Measurements from ENCODE around the gene LMNA.
"Not testable (repeated sequence)": the region's sequence is repeated elsewhere in the genome, so short reads cannot be mapped to it uniquely, and the experiment has no call there.

Gene LMNA

GRCh38 chr1:156114101-156114918 is at the start of gene LMNA:
TSS of gene LMNA (plus strand) at chr1:156114711. CDS start at chr1:156114919, 208 bp downstream.
- peak; percentile 61; the same call in 1 of the 2 replicates for TF ChIP-seq JUND (IDR thresholded peaks at IDR 0.05; ENCODE audit: low read depth)
- peak; percentile 87 to 94 for DNase-seq (ENCODE audit: low read depth in 1 of 2, low spot score in 1 of 2)
- in situ Hi-C loops (cut with HindIII; ENCODE audit: low pct_unique_long_range_greater_than_20kb, low sequenced_read_pairs): no loop called here

GRCh38 chr1:156065212-156065611 is 49.3 kb upstream of the LMNA start:
- no peak for TF ChIP-seq JUND (IDR thresholded peaks at IDR 0.05; ENCODE audit: low read depth)
- DNase-seq (ENCODE audit: low read depth in 1 of 2, low spot score in 1 of 2): no peak
- in situ Hi-C loops (cut with HindIII; ENCODE audit: low pct_unique_long_range_greater_than_20kb, low sequenced_read_pairs): no loop called here

DNA sequence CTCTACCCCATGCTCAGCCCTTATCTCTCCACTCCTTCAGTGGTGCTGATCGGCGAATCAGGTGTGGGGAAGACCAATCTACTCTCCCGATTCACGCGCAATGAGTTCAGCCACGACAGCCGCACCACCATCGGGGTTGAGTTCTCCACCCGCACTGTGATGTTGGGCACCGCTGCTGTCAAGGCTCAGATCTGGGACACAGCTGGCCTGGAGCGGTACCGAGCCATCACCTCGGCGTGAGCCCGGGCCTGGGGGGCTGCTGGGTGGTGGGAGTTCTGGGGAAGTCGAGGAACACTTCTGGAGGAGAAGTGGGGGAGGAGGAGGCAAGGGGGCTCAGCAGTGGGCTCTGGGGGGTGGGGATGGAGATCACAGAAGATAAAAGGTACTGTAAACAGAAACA is 48.6 kb upstream of the LMNA start:
- no peak for DNase-seq (ENCODE audit: low read depth in 1 of 2, low spot score in 1 of 2)
- TF ChIP-seq JUND (IDR thresholded peaks at IDR 0.05; ENCODE audit: low read depth): no peak
- in situ Hi-C loops (cut with HindIII; ENCODE audit: low pct_unique_long_range_greater_than_20kb, low sequenced_read_pairs): no loop called here

DNA sequence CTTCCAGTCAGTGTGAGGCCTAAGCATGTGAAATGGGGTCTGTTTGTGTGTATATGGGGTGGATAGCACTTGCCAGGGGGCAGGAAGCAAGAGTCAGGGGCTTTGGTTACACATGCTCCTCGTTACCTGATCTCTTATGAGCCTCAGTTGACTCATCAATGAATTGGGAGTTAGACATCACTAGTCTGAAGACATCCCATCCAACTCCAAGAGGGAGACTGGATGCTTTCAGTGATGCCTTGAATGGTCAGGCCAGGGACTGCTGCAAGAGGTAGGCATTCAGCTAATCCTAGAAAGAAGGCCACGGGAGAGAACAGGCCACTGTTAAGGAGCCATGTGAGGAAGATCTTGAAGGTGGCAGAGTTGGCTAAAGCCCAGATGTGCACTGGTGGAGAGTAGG is 47.2 kb upstream of the LMNA start:
- in situ Hi-C loops (cut with HindIII; ENCODE audit: low pct_unique_long_range_greater_than_20kb, low sequenced_read_pairs): no loop called here
- DNase-seq (ENCODE audit: low read depth in 1 of 2, low spot score in 1 of 2): no peak
- no peak for TF ChIP-seq JUND (IDR thresholded peaks at IDR 0.05; ENCODE audit: low read depth)

GRCh38 chr1:156069490-156070455 is 44.7 kb upstream of the LMNA start:
- TF ChIP-seq JUND (IDR thresholded peaks at IDR 0.05; ENCODE audit: low read depth): no peak
- DNase-seq (ENCODE audit: low read depth in 1 of 2, low spot score in 1 of 2): no peak
- in situ Hi-C loops (cut with HindIII; ENCODE audit: low pct_unique_long_range_greater_than_20kb, low sequenced_read_pairs): no loop called here

DNA sequence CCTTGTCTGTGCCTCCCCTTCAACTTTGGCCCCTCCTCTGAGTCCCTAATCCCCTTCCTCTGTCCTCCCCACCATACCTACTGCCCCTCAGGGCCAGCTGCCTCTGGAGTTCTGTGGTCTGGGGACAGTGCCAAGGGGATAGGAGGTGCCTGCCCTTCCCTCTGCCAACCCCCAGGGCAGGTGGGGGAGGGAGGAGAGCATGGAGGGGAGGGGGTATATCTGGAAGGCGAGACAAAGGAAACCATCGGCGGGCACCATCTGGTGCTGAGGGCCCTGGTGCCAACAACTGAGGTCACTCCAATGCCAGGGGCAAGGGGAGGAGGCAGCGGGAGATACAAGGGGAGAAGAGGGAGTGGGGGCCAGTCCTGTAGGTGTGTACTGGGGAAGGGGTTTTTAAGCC is 44.0 kb upstream of the LMNA start:
- in situ Hi-C loops (cut with HindIII; ENCODE audit: low pct_unique_long_range_greater_than_20kb, low sequenced_read_pairs): no loop called here
- TF ChIP-seq JUND (IDR thresholded peaks at IDR 0.05; ENCODE audit: low read depth): no peak
- no peak for DNase-seq (ENCODE audit: low read depth in 1 of 2, low spot score in 1 of 2)

DNA sequence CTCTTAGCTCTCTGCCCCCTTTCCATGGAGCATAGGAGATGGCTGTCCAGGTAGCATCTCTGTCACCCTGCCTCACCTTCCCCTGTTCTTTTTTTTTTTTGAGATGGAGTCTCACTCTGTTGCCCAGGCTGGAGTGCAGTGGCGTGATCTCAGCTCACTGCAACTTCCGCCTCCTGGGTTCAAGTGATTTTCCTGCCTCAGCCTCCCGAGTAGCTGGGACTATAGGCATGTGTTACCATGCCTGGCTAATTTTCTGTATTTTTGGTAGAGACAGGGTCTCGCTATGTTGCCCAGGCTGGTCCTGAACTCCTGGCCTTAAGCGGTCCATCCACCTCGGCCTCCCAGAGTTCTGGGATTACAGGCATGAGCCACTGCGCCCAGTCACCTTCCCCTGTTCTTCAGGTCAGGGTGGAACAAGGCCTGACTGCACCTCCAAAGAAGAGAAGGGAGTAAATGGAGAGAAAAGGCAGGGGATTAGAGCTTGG is 43.1 kb upstream of the LMNA start:
- in situ Hi-C loops (cut with HindIII; ENCODE audit: low pct_unique_long_range_greater_than_20kb, low sequenced_read_pairs); DNase-seq (ENCODE audit: low read depth in 1 of 2, low spot score in 1 of 2): not testable (repeated sequence)

DNA sequence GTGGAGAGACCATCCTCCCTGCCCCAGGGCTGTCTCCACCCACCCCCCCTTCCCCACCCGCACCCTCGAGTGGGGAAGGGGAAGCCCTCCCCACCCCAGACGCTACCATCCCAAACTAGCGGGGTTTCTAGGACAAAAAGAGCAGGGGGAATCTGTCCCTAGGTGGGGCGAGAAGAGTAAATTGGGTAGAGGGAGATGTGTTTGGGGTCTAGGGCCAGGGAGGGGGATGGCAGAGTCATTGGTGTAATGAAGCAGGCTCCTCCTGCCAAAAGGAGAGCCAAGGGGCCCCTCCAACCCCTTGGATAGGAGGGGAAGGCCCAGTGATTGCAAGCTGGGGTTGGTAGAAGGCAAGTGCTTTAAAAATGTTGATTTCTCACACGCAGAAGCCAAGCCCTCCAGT is 42.3 kb upstream of the LMNA start:
- in situ Hi-C loops (cut with HindIII; ENCODE audit: low pct_unique_long_range_greater_than_20kb, low sequenced_read_pairs): no loop called here
- TF ChIP-seq JUND (IDR thresholded peaks at IDR 0.05; ENCODE audit: low read depth): no peak
- DNase-seq (ENCODE audit: low read depth in 1 of 2, low spot score in 1 of 2): no peak

- in situ Hi-C loops (cut with HindIII; ENCODE audit: low pct_unique_long_range_greater_than_20kb, low sequenced_read_pairs): no loop called here
- TF ChIP-seq JUND (IDR thresholded peaks at IDR 0.05; ENCODE audit: low read depth): no peak
- no peak for DNase-seq (ENCODE audit: low read depth in 1 of 2, low spot score in 1 of 2)
Observed at GRCh38 chr1:156073110-156073687, 41.3 kb upstream of the LMNA start.

- TF ChIP-seq JUND (IDR thresholded peaks at IDR 0.05; ENCODE audit: low read depth): no peak
- DNase-seq (ENCODE audit: low read depth in 1 of 2, low spot score in 1 of 2): no peak
- in situ Hi-C loops (cut with HindIII; ENCODE audit: low pct_unique_long_range_greater_than_20kb, low sequenced_read_pairs): no loop called here
Observed at GRCh38 chr1:156073740-156074139, 40.8 kb upstream of the LMNA start.

DNA sequence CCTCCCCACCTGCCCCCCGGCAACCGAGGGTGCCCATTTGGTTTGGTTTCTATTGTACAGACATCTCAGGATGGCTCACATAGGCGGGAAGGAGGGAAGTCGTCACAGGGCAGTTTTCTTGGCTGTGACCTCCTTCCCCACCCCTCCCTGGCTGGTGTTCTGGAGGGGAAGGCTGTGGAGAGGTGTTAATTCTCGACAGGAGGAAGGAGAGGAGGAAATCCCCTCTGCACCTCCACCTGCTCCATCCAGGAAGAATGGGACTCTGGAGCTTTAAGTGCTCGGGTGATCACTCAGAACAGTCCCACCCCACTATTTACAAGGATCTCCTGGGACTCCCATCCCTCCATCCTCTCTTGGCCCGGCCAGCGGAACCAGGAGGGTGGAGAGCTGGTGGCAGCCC is 39.9 kb upstream of the LMNA start:
- DNase-seq (ENCODE audit: low read depth in 1 of 2, low spot score in 1 of 2): no peak
- no peak for TF ChIP-seq JUND (IDR thresholded peaks at IDR 0.05; ENCODE audit: low read depth)
- in situ Hi-C loops (cut with HindIII; ENCODE audit: low pct_unique_long_range_greater_than_20kb, low sequenced_read_pairs): no loop called here

- TF ChIP-seq JUND (IDR thresholded peaks at IDR 0.05; ENCODE audit: low read depth): no peak
- DNase-seq (ENCODE audit: low read depth in 1 of 2, low spot score in 1 of 2): no peak
- in situ Hi-C loops (cut with HindIII; ENCODE audit: low pct_unique_long_range_greater_than_20kb, low sequenced_read_pairs): no loop called here
Observed at GRCh38 chr1:156075162-156075561, 39.3 kb upstream of the LMNA start.

All from T47D (cell line).